AG04450 (cell line): ENCODE results near the gene TMEM86B. TPM values are rescaled to one million over a fixed set of nuclear protein-coding genes. Genes with fewer than 3 reads are reported as not detected.

Experiments
- CTCF ChIA-PET: fragments of 300-600, 350-600 bp; formaldehyde crosslinking; extraction: SDS; loops from one replicate; lab custom pipeline; 2022; ENCODE audit warnings: antibody characterized with exemption, inconsistent platforms; lab: Charles Lee
- POLR2A ChIA-PET: fragments of 350-600 bp; formaldehyde crosslinking; extraction: SDS; loops from one replicate; lab custom pipeline; 2021; ENCODE audit warnings: antibody characterized with exemption, inconsistent platforms; lab: Yijun Ruan, JAX
- DNase-seq: peaks from one replicate; pipeline ENCODE4 v3.0.0-alpha.2; 2011; ENCODE audit warnings: low read depth, low spot score
- H3K27ac ChIP-seq: one replicate; pipeline ENCODE4 v1.5.1; 2012; ENCODE audit warnings: low read depth, low read length, control low read depth
- H3K27me3 ChIP-seq: one replicate; pipeline ENCODE4 v1.6.0; 2012; ENCODE audit warnings: low read length; ENCODE audit not compliant: control insufficient read depth, insufficient read depth
- H3K4me3 ChIP-seq: 2 replicates; pipeline ENCODE4 v1.5.1; 2011; ENCODE audit warnings: mild to moderate bottlenecking, low read depth, low read length, control low read depth
- H3K9me3 ChIP-seq: 2 replicates; pipeline ENCODE4 v1.5.1; 2012; ENCODE audit warnings: low read length; ENCODE audit not compliant: control insufficient read depth, insufficient read depth
- CTCF ChIP-seq: IDR thresholded peaks from 2 replicates; pipeline ENCODE4 v1.5.1; 2011; ENCODE audit warnings: low read depth, low read length, control low read depth, inconsistent platforms
- polyA plus RNA-seq: library from polyadenylated mRNA; depleted of rRNA; stranded (reverse); fragments of >200 nt; gene quantifications from 2 replicates; pipeline ENCODE4 v1.2.3, GENCODE V29; 2011

Gene TMEM86B
- polyA plus RNA-seq, 1 experiment, result 0.87 TPM

GRCh38 chr19:55257461-55258420 lies 29.2 kb upstream of the TMEM86B start:
- Histone ChIP-seq H3K9me3 (no peaks in the 10 kb centered on the region; the same call in 1 of the 2 replicates), H3K4me3 (peak overlapping the region; percentile 87), H3K27ac (peak overlapping the region; percentile 21), H3K27me3 (no peaks in the 10 kb centered on the region)
- CTCF ChIA-PET, result interaction anchor here (0.7 to 1.2 kb wide), 2 partner anchors 117 to 413 kb away, joined by 3 to 5 read pairs; no protein-coding TSS in a partner anchor
- POLR2A ChIA-PET, result interaction anchor here (2.4 kb wide), 1 partner anchor 150 kb away, joined by 7 read pairs; the partner anchor contains the start of gene UBE2S
- TF ChIP-seq CTCF, result no peak
- no peak for DNase-seq

DNA sequence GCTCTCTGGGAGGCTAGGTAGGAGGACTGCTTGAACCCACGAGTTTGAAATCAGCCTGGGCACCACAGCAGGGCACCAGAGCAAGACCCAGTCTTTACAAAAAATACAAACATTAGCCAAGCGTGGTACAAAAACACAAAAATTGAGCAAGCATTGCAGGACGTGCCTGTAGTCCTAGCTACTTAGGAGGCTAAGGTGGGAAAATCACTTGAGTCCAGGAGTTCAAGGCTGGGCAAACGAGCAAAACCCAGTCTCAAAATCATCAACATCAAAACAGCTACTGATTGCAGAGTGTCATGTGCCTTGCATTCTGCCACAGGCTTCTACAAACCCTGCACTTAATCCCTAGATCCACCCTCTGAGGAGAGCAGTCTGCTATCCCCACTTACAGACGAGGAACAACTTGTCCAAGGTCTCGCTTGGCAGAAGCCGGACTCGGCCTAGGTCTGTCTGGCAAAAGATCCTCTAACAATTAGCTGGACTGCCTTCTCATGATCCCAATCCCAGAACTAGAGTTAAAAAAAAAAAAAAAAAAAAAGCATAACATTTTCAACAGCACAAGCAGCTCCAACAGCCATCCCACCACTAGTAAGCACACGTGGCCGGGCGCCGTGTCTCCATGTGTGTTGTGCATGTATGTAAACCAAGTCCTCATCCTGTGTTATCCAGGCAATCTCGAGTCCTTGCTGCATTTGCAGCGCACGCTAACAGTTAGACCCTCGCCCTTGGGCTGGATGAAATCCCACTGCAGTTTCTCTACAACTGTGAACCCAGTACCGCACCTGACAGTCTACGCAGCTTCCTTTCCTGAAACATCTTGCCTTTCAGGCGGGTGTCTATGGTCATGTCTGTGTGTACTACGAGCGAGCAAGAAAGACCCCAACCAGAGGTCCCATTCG lies 28.2 kb upstream of the TMEM86B start:
- CTCF ChIA-PET, result interaction anchor here (0.7 to 1.2 kb wide), 4 partner anchors 116 to 414 kb away, joined by 3 to 5 read pairs (median 4); no protein-coding TSS in a partner anchor
- Histone ChIP-seq H3K9me3 (no peaks in the 10 kb centered on the region; the same call in 1 of the 2 replicates), H3K4me3 (peak overlapping the region; percentile 87), H3K27me3 (no peaks in the 10 kb centered on the region), H3K27ac (no peak overlapping the region)
- POLR2A ChIA-PET, result interaction anchor here (2.4 kb wide), 1 partner anchor 151 kb away, joined by 7 read pairs; the partner anchor contains the start of gene UBE2S
- TF ChIP-seq CTCF, result no peak
- no peak for DNase-seq

DNA sequence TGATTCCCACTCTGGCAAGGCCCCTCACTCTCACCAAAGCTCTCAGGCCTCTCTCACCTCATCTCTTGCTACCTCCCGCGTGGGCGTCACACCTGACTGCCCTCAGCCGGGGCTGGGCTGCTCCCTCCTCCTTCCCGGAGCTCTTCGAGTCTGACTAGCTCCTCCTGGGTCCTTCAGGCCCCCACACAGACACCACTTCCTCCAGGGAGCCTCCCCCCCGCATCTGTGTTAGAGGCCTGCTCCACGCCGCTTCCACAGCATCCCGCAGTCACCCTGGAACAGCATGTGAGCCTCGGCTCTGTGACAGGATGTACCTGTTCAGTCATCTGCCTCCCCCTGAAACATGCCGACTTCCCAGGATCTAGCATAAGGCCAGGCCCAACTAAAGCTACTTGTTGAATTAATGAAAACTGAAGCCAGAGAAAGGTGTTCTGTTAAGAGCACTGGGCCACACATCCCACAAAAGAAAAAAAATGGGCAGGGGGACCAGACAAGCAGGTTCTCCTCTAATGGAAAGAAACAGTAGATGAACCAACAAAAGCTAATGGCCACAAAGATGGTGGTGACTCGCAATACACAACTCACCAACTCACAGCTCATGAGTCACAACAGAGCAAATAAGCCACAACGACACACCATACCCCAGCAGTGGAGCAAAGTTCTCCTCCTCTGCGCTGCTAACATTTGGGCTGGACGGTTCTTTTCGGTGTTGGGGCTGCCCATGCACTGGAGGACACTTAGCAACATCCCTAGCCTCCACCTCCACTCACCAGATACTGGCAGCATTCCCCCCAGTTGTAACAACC lies 27.3 kb upstream of the TMEM86B start:
- ChIA-PET POLR2A (interaction anchor here (2.4 kb wide), 1 partner anchor 152 kb away, joined by 7 read pairs; the partner anchor contains the start of gene UBE2S), CTCF (interaction anchor here (0.7 to 1.2 kb wide), 3 partner anchors 115 to 248 kb away, joined by 3 to 5 read pairs (median 4); no protein-coding TSS in a partner anchor)
- Histone ChIP-seq H3K27me3 (no peaks in the 10 kb centered on the region), H3K4me3 (peak overlapping the region; percentile 87; the same call in 1 of the 2 replicates), H3K9me3 (no peaks in the 10 kb centered on the region; the same call in 1 of the 2 replicates), H3K27ac (peak overlapping the region; percentile 3)
- no peak for TF ChIP-seq CTCF
- DNase-seq, result no peak

GRCh38 chr19:55254625-55254977 lies 26.0 kb upstream of the TMEM86B start:
- Histone ChIP-seq H3K27me3 (no peaks in the 10 kb centered on the region), H3K9me3 (no peaks in the 10 kb centered on the region; the same call in 1 of the 2 replicates), H3K4me3 (no peak overlapping the region), H3K27ac (no peak overlapping the region)
- CTCF ChIA-PET, result no interaction called here
- POLR2A ChIA-PET, result no interaction called here
- TF ChIP-seq CTCF, result no peak
- DNase-seq, result no peak
